ENCODE results near the gene POU2F3.
"Not testable (repeated sequence)": the region's sequence is repeated elsewhere in the genome, so short reads cannot be mapped to it uniquely, and the experiment has no call there.

Gene POU2F3

DNA sequence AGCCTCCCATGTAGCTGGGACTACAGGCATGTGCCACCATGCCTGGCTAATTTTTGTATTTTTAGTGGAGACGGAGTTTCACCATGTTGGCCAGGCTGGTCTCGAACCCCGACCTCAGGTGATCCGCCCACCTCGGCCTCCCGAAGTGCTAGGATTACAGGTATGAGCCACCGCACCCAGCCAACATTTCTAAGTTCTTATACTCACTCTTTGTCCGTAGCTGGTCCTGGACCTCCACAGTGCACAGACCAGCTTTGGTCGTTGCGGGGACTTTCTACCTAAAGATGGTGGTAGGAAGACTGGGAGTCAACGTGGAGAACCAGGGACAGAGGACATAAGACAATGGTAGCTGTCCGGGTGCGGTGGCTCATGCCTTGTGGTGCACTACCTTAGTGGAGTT is 13.4 kb downstream of the POU2F3 start:
- not testable (repeated sequence) for DNase-seq (ENCODE audit: low spot score)

DNA sequence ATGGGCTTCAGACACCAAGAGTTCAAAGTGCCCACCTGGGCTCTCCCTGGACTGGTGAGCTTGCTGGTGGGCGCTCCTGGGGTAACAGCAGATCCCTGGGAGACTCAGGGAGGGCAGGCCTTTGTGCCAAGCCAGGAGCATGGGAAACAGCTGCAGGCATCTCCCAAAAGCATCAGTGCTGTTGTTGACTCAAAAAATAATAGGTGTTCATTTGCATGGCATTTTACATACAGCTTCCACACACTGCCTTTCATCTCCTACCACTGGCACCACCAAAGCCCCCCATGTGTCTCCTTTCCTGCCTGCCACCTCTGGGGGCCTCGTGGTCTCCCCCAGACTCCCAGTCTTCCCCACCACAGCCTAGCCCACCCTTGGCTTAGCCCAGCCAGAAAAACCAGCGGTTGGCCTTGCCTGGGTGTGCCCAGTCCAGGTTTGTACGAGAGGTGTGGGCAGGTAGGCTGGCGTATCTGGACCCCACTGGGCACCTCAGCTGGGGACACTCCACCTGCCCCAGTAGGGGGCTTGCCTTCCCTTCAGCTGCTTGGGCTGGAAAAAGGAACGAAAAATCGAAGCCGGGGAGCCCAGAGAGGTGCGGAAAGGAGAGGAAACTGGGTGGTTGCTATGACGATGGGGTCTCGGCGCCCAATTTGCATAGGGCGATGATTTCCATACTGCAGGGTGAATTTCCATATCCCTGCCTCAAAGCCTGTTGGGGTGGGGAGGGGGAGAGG is 15.0 kb downstream of the POU2F3 start:
- DNase-seq (ENCODE audit: low spot score), result no peak

DNA sequence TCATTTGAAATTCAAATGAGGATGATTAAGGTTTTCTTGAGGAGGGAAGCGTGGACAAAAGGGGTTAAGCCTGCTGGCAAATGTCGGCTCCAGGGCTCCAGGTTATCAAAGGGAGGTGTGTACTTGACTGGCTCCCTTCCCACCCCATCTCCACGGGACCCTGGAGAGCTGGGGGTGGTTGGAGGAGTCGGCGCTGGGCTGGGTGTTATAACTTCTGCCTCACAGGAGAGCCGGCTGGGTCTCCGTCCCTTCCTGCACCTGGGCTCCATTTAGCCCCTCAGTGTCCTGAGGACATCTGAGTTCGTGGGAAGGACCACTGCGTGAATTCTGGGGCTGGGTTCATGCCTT is 15.6 kb downstream of the POU2F3 start:
- DNase-seq (ENCODE audit: low spot score), result no peak

DNA sequence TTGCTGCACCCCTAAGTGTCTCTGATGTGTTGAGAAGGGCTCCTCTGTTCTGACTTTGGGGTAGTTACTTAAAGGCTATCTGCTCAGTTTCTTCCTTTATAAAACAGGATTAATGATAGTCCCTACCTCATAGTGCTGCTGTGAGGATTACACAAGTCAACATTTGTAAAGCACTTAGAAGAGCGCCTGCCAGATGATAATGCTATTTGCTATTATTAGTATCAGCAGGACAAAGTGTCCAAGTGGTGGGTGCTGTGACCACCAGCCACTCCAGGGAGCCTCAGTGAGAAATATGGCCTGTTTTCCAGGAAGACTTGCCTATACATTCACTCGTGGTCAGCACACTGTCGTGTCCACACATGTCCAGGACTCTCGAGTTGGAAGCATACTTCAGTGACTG is 16.2 kb downstream of the POU2F3 start:
- DNase-seq (ENCODE audit: low spot score), result no peak

DNA sequence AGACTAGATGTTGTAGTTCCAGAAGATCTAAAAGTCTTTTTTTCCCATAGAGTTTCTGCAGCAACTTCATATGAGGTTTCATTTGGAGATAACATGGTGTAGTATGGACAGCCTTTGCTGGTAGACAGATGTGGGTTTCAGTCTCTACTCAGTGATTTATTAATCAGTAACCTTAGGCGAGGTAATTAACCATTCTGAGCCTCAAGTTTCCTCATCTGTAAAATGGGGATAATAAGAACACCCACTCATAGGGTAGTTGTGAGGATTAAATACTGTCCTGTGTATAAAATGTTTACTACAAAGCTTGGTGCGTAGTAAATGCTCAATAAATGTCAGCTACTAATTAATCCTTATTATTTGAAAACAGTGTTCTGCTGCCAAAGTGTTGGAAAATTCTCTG is 16.8 kb downstream of the POU2F3 start:
- no peak for DNase-seq (ENCODE audit: low spot score)

DNA sequence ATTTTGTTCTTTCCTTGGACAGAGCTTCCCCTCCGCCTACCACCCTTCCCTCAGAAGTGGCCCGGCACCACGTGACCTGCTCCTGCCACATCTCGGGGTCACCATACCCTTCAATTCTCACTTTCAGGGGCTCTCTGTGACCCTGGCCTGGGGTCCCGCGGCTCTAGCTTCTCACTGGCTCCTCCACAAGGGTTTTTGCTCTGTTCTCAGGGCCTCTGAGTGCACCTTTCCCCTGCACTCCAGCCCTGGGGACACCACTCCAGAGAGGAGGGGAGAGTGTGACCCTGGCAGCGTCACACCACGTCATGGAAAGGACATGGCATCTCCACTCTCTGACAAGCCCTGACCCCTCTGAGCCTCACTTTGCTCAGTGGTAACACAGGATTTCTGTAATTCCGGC is 17.4 kb downstream of the POU2F3 start:
- DNase-seq (ENCODE audit: low spot score), result no peak

DNA sequence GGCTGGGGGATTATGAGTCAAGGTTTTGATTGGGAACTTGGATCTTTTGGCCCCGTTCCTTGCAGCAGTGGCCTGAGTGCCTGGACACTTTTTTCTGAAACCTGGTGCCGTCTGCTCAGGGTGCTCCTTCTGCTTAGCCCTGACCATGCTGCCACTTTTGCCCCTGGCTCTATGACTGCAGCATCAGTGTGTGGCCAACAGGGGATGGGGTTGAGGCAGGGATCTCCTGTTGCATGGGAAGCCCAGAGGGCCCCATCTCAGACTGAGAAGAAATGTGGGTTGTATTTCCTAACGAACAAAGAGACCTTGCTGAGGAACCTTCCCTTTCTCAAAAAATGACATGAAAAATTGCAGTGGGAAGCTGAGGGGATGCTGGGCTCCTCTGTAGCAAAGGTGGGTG is 18.7 kb downstream of the POU2F3 start:
- no peak for DNase-seq (ENCODE audit: low spot score)

DNA sequence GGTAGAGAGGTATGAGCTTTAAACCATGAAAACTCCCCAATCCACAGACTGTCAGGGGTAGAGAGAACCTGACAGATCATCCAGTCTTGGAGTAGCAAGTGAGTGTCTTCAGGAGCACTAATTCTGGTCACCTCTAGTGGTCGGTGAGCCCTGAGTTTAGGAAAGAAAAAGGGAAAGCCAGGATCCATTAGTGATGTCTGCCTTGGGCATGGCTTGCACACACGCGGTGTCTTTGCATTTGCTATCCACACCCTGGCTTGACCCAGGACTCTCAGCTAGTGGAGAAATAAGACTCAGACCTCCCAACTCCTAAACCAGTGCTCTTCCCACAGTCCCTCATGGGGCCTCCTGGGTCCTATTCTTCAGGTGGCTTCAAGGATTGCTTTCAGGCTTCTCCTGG is 19.3 kb downstream of the POU2F3 start:
- no peak for DNase-seq (ENCODE audit: low spot score)

DNA sequence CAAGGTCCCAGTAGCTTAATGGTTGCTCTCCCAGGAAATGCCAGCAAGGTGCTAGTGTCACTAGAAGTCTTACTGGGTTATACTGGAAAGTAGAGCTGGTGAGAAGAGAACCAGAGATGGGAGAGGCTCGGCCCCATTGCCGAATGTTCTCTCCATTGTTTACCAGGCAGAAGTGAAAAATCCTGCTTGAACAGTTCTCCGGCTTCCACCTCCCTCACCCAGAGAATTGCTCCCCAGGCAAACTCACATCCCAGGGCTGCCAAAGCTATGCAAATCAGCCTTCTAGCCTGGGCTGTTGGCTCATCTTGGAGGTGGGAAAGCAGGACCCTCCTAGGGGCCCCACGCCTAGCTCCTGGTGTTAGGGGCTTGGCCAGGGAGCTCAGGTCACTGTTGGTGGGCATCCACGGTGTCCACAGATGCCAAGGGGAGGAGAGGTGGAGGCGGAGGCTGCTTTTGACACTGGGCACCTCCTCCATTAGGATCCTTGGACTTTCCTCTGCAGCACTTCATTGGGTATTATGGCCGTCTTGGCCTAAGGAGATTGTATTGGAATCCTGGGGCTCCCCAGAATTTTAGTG is 20.1 kb downstream of the POU2F3 start:
- DNase-seq (ENCODE audit: low spot score), result no peak

DNA sequence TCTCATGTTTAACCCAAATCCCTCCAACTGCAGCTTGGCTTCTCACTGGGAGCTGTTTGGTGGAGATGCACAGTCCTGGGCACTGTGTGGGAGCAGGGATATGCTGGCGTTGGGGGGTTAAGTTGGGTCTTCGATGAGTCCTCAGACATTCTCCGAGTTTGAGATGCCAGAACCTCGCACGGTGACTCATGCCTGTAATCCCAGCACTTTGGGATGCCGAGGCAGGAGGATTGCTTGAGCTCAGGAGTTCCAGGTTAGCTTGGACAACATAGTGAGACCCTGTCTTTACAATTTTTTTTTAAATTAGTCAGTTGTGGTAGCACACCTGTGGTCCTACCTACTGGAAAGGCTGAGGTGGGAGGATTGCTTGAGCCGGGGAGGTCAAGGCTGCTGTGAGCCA is 20.7 kb downstream of the POU2F3 start:
- no peak for DNase-seq (ENCODE audit: low spot score)

DNA sequence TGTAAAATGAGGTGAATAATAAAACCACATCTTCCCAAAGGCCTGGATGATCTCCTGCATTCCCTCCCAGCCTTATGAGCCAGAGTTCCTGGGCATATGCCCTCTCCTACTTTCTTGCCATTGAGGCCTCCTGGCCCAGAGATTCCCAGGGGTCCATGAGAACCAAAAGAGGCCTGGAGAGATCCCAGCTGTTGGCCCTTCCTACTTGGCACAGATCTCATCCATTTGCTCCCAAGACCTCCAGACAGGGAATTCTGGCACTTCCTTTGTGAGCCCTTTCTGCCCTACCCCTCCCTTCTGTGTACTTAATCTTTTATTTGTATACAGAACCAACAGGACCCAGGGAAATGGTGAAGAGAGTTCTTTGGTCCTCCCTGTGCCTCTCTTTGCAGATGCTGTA is 21.4 kb downstream of the POU2F3 start:
- no peak for DNase-seq (ENCODE audit: low spot score)

DNA sequence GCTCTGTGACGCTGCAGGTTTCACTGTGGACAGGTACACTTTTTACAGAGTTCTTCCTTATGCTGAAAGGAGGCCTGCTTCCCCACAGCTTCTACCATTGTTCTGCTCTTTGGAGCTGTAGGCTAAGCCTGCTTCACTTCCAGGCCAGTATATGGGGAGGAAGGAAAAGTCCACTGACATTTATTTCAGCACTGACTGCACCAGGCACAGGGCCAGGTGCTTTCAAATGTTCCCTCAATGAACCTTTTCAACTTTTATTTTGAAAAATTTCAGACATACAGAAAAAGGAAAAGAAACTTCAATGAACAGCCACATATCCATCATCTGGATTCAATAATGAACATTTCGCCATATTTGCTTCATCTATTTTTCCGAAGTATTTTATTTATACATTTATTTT is 22.0 kb downstream of the POU2F3 start:
- no peak for DNase-seq (ENCODE audit: low spot score)

DNA sequence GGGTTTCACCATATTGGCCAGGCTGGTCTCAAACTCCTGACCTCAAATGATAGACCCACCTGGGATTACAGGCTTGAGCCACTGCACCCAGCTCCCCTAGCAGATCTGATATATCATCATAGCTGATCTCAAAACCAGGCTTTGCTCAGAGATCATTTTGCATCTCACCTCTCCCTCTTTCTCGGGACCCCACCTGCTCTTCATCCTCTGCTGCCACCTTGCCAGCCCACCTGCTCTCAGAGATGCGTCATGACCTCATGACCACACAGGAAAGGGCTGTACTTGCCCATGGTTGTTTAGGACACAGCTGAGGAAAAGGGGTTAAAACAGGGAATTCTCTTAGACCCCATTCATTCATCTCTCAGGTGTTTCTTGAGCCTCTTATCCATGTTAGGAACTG is 27.4 kb downstream of the POU2F3 start:
- no peak for DNase-seq (ENCODE audit: low spot score)

DNA sequence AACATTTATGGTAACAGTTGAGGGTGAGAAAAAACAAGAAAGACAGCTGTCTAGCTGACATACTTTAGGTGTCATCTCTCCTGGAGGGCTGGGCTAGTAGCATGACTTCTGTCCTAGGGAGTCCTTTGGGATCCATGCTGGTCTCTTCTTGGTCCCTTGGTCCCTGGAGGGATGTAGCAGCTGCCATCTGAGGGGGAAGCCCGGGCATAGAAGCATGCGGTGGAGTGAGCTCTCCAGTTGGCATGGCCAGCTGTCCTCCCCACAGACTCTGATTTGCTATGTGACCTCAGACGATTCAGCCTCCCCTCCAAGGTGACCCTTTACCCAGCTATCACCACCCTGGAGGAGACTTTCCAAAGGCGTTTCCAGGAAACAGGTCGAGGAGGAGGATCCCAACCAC is 28.7 kb downstream of the POU2F3 start:
- DNase-seq (ENCODE audit: low spot score), result no peak

DNA sequence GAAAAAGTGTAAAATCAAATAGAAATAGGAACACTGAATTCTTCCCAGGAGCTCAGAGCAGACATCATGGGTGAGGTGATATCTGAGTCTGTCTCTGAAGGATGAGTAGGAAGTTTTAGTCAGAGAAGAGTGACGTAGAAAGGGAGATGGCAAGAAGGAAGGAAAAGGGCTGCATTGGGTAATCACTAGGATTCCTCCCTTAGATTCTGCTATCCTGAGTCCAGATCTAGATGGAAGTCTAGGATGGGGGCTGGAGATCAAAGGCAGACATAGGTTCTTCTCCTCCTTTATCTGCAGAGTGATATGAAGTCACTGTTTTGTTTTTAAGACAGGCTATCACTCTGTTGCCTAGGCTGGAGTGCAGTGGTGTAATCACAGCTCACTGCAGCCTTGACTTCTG is 30.4 kb downstream of the POU2F3 start:
- DNase-seq (ENCODE audit: low spot score), result no peak

DNA sequence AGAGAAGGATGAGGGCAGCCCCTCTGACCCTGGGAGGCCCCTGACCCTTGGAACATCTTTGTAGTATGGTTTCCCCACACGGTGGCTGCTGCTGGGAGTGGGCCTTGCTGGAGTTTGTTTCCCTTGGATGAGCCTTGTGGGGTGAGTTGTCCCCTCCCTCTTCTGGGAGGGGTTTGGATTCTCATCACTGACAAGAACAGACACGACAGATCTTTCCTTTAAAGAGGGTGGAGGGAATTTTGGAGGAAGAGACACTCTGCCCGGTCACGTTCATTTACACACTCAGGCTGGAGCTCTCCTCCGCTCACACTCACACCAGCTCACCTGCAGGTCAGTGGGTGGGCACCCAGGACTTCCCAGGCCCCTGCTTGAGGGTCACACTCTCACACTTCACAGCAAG is 31.7 kb downstream of the POU2F3 start:
- DNase-seq (ENCODE audit: low spot score), result no peak

DNA sequence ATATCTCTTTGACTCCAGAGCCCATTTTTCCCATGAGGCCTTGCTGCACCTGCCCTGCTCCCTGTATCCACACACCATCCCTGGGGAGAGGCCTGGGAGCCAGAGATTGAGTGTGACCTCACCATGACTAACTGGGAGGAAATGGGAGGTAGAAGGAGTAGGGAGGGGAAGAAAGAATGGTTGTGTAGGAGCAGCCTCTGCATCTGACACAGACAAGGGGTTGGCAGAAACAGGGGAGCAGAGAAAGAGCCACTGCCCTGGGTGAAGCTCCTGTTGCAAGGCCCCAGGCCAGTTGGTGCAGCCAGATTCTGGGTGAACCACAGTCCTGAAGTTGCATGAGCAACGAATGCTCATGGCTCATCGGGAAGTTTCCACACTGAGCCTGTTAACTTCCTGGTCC is 32.4 kb downstream of the POU2F3 start:
- no peak for DNase-seq (ENCODE audit: low spot score)

DNA sequence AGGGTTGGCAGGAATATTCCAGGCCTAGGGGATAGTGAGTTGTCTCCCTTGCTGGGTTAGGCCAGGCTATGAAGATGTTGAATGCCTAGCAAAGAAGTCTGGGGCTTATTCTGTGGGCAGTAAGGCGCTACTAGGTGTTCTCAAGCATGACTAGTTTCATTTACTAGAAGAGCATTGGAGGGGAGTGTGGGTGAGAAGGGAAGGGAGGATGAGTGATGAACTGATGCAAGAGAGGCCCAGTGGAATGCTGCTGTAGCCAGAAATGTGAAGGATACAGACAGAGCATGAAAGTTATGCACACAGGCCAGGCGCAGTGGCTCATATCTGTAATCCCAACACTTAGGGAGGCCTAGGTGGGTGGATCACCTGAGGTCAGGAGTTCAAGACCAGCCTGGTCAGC is 33.5 kb downstream of the POU2F3 start:
- DNase-seq (ENCODE audit: low spot score), result no peak

DNA sequence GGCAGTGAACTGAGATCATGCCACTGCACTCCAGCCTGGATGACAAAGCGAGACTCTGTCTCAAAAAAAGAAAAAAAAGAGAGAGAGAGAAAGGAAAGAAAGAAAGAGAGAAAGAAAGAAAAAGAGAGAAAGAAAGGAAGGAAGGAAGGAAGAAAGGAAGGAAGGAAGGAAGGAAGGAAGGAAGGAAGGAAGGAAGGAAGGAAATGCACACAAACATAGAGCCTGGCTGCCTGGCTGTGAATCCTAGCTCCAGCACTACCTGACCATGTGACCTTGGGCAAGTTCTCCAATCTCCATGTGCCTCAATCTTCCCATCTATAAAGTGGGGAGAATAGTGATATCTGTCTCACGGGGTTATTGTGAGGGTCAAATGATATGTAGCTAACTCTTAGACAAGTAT is 34.0 kb downstream of the POU2F3 start:
- DNase-seq (ENCODE audit: low spot score), result not testable (repeated sequence)

DNA sequence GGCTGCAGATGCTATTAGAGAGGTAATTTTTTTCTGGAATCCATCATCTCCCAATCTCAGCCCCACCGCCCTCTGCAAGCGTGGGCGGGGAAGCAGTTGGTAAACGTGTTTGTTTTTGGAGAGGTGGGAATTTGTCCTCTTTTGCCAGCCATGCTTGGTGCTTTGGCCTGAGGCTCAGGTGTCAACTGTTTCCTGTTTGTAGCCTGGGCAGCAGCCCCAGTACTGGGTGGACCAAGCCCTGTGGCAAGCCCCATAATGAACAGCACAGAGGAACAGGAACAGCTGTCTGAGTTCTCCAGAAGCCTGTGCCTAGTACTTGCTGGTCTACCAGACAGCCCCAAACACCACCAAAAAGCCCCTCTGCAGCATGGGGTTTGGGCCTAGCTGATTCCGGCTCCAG is 39.6 kb downstream of the POU2F3 start:
- no peak for DNase-seq (ENCODE audit: low spot score)

DNA sequence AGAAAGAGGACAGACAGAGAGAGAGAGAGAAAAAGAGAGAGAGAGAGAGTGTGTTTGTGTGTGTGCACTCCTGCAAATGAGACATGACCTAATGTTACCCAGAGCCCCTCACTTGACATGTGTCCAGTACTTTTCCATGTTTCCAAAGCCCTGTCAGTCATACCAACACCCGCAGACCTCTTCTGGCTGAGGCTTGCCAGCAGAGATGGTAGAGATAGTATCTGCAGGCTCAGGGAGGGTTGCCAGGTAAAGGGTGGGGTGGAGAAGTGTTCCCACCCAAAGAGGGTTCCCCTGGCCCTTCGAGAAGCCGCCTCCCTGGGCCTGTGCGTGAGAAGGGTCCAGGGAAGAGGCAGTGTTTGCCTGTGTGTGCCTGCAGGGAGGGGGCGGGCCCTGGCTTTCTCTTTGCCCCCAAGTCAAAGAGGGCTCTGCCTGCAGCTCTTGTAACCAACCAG is 40.7 kb downstream of the POU2F3 start:
- no peak for DNase-seq (ENCODE audit: low spot score)

DNA sequence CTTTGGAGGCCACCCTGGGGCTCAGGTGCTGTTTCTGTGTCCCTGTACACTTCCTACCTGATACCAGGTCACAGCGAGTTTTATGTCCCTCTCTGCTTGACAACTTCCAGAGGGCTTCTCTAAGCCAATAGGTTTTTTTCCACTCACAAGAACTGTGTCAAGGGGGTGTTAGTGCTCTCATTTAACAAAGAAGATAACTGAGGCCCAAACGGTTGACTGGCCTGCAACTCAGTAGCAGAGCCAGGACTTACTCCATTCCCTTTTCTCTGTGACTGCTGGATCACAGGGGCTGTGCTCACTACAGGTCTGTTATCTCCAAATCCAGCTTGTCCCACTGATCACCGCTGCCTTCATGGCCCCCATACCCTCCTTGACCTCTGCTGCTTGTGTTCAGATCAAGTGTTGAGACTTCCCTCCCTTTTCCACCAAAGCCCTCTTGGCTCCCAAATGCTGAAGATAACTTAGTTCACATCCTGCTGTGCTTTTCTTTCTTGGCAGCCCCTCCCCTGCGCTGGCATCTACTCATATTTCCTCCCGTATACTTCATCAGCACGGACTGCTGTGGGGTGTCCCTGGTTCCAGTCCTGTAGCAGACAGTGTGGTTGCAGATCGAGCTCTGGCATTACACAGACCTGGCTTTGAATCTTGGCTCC is 41.3 kb downstream of the POU2F3 start:
- no peak for DNase-seq (ENCODE audit: low spot score)

DNA sequence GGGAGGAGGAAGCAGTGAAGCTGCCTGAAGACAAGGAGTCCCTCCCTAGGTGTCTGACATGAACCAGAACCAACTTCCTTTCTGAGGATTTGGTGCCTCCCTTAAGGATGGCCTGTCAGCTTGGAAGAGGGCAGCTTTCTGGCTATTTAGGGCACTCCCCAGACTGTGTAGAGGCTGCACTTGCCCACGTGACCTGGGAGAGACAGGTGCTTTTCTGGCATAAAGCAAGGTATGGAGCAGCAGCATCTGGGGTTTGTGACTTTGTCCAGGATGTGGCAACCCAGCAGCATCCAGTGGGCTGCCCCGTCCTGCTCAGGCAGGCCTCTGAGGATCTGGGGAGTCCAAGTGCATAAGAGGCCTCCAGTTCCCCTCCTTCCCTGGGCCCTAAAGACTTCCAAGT is 43.2 kb downstream of the POU2F3 start:
- DNase-seq (ENCODE audit: low spot score), result no peak

DNA sequence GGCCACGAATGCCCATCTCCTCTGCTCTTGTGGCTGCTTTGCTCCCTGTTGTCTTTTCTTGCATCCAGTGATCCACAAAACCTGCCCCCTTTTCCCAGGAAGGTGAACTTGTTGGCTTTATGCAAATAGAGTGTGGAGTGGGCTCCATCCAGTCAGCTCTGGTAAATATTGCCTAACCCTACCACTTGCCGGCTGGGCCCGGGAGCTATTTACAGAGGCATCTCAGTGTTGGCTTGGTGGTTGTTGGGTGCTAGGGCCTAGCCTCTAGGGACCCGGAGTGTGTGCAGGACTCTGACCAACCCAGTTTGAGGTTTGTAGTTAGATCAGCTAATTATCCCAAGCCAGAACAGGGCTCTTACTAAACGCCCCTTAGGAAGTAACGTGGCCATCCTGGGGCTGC is 44.3 kb downstream of the POU2F3 start:
- DNase-seq (ENCODE audit: low spot score), result peak; percentile 6

Data from HuH-7 (cell line).